K562 (cell line): ENCODE results near the gene KCNJ10. TPM values are rescaled to one million over a fixed set of nuclear protein-coding genes. Genes with fewer than 3 reads are reported as not detected.
A peak's percentile ranks its signal among the peaks of the same experiment; 100 is the strongest.

ENCODE experiments used
- ATAC-seq: fragments of 200-7000 bp; cut with Tn5 transposase; 3 replicates; pipeline ENCODE4 v1.9.1; 2020; ENCODE audit warnings: moderate library complexity
- BruUV-seq: library from RNA; stranded (reverse); fragments of 400-500 nt; replicated peaks from 2 replicates; lab custom pipeline; 2021; lab: Mats Ljungman, UMichigan
- CTCF ChIA-PET: fragments of 300-600 bp; formaldehyde crosslinking; extraction: SDS; loops from one replicate; lab custom pipeline; 2021; ENCODE audit warnings: low intra/inter-chr PET ratio; lab: Yijun Ruan, JAX
- POLR2A ChIA-PET: fragments of 300-600, 350-650 bp; sonication (Branson Sonifier 250); formaldehyde crosslinking; extraction: SDS; loops from one replicate; lab custom pipeline; 2021; ENCODE audit warnings: antibody characterized with exemption, inconsistent platforms; lab: Yijun Ruan, JAX
- DNase-seq, 4 experiments: peaks; one replicate each; pipeline versions ENCODE4 v3.0.0 to v3.0.0-alpha.2; 2011 to 2018; ENCODE audit warnings: low spot score in 3 of 4, mixed read lengths in 3 of 4; ENCODE audit errors: extremely low read depth in 1 of 4
- FAIRE-seq: peaks from 2 replicates; lab custom pipeline; 2011; peaks lifted over from hg19 to GRCh38; lab: Jason Lieb, UNC
- H2AFZ ChIP-seq: 2 replicates; pipeline ENCODE4 v1.6.0; 2011; ENCODE audit warnings: low read depth, low read length, control low read depth, inconsistent platforms
- H3K27ac ChIP-seq: fragments of 200-600 bp; 3 replicates; pipeline ENCODE4 v1.8.0; 2011; ENCODE audit warnings: low read depth, mild to moderate bottlenecking, control low read depth, inconsistent platforms, low read length, moderate library complexity, mixed read lengths; ENCODE audit errors: extremely low read depth
- H3K27me3 ChIP-seq, 2 experiments: fragments of 300-600 bp in 1 of 2; 2 replicates in 1 of 2; 3 replicates in 1 of 2; pipeline versions ENCODE4 v1.6.0 to v1.8.0; 2011; ENCODE audit warnings: inconsistent platforms in 2 of 2, low read length in 2 of 2, mild to moderate bottlenecking in 1 of 2, mixed read lengths in 1 of 2, moderate library complexity in 1 of 2; ENCODE audit not compliant: control insufficient read depth in 2 of 2, insufficient read depth in 2 of 2
- H3K36me3 ChIP-seq: fragments of 300-600 bp; 3 replicates; pipeline ENCODE4 v1.8.0; 2011; ENCODE audit warnings: mild to moderate bottlenecking, low read length, inconsistent platforms; ENCODE audit not compliant: control insufficient read depth, insufficient read depth
- H3K4me1 ChIP-seq, 2 experiments: fragments of 200-600 bp in 1 of 2; replicated peaks in 1 of 2; 2 replicates in 1 of 2; 3 replicates in 1 of 2; pipeline versions ENCODE4 v1.5.1 to v1.8.0; 2011; ENCODE audit warnings: inconsistent platforms in 2 of 2, low read length in 2 of 2, mild to moderate bottlenecking in 1 of 2, mixed read lengths in 1 of 2, moderate library complexity in 1 of 2; ENCODE audit not compliant: control insufficient read depth in 2 of 2, insufficient read depth in 2 of 2
- H3K4me2 ChIP-seq: 2 replicates; pipeline ENCODE4 v1.6.1; 2011; ENCODE audit warnings: low read length, control low read depth, inconsistent platforms, mixed read lengths; ENCODE audit not compliant: insufficient read depth
- H3K4me3 ChIP-seq: fragments of 200-600 bp; sonication (generic), shearing (Covaris generic); 2 replicates; pipeline ENCODE4 v1.5.1; 2016; ENCODE audit warnings: control low read depth, inconsistent platforms
- H3K79me2 ChIP-seq: fragments of 200-600 bp; 3 replicates; pipeline ENCODE4 v1.8.0; 2011; ENCODE audit warnings: low read length, inconsistent platforms; ENCODE audit not compliant: control insufficient read depth, insufficient read depth
- H3K9ac ChIP-seq, 2 experiments: 2 replicates each; pipeline versions ENCODE4 v1.6.0 to v1.6.1; 2011; ENCODE audit warnings: low read depth in 2 of 2, low read length in 2 of 2, control low read depth in 1 of 2, inconsistent platforms in 1 of 2, mild to moderate bottlenecking in 1 of 2, mixed read lengths in 1 of 2; ENCODE audit not compliant: insufficient read depth in 1 of 2
- H3K9me1 ChIP-seq: one replicate; pipeline ENCODE4 v1.6.0; 2011; ENCODE audit warnings: inconsistent platforms, mild to moderate bottlenecking, low read length, moderate library complexity; ENCODE audit not compliant: control insufficient read depth, insufficient read depth
- H3K9me3 ChIP-seq: replicated peaks from 2 replicates; pipeline ENCODE4 v1.5.1; 2011; ENCODE audit warnings: low read depth, low read length, inconsistent platforms; ENCODE audit not compliant: control insufficient read depth, insufficient read depth
- H4K20me1 ChIP-seq: replicated peaks from 2 replicates; pipeline ENCODE4 v1.6.1; 2011; ENCODE audit warnings: low read length, inconsistent platforms, mixed read lengths; ENCODE audit not compliant: control insufficient read depth, insufficient read depth
- WGBS: fragments of 100-300 bp; shearing (Covaris generic); methylation state at CpG from one replicate; pipeline ENCODE4 v1.1.6; 2016; ENCODE audit warnings: low coverage, mixed read lengths; ENCODE audit not compliant: insufficient coverage; ENCODE audit errors: missing lambda C conversion rate; 5-methylcytosine and 5-hydroxymethylcytosine counted together
- in situ Hi-C: fragments of 300-500 bp; cut with MboI; formaldehyde crosslinking; loops from 4 replicates; pipeline ENCODE4 v1.15.0; 2018; ENCODE audit warnings: inconsistent platforms, mixed read lengths
- intact Hi-C: fragments of 100-400 bp; cut with micrococcal nuclease; formaldehyde crosslinking; loops from 2 replicates; pipeline ENCODE4 v1.14.2; 2022
- polyA plus RNA-seq, 8 experiments: library from polyadenylated mRNA; depleted of rRNA in 4 of 8; stranded (reverse) in 5 of 8; unstranded in 3 of 8; fragments of >200 nt; fragmentation: Nextera tagmentation in 2 of 8; fragmentation: Illumina TruSeq in 1 of 8; extraction: Ambion mirVana in 2 of 8; extraction: Trizol in 1 of 8; gene quantifications; 2 replicates each; pipeline versions ENCODE4 v1.2.1 to v1.2.3, GENCODE V29; 2011 to 2014; ENCODE audit warnings: inconsistent platforms in 1 of 8, missing spikeins in 1 of 8
- total RNA-seq, 7 experiments: library from RNA; depleted of rRNA in 6 of 7; stranded (reverse); fragments of >200 nt in 6 of 7; fragmentation: Illumina TruSeq in 2 of 7; extraction: Trizol in 2 of 7; gene quantifications; 2 replicates each; pipeline versions ENCODE4 v1.2.1 to v1.2.3, GENCODE V29; 2011 to 2021; ENCODE audit warnings: low replicate concordance in 1 of 7
- TF ChIP-seq, protein P1 (sequence below), 3 experiments: IDR thresholded peaks in 2 of 3; conservative IDR thresholded peaks in 1 of 3; 2 replicates each; pipeline ENCODE4 v1.5.1; 2011 to 2012; ENCODE audit warnings: low read length in 3 of 3, mild to moderate bottlenecking in 3 of 3, control low read depth in 2 of 3, improper control_type of control experiment in 1 of 3, inconsistent platforms in 1 of 3, low read depth in 1 of 3, mixed read lengths in 1 of 3, moderate library complexity in 1 of 3; ENCODE audit not compliant: insufficient read depth in 2 of 3
- TF ChIP-seq, protein P2 (sequence below): fragments of 450-650 bp; IDR thresholded peaks from 2 replicates; pipeline ENCODE4 v1.6.1; 2018; ENCODE audit not compliant: partially characterized antibody

KCNJ10 gene
- total and polyA plus RNA-seq, 9 of the 15 experiments (the other 6 are each of a cell fraction or from before 2014, with no cell fraction given) = 0.06 to 0.11 TPM; not detected in 7

GRCh38 chr1:160096274-160097116 lies 26.5 kb upstream of the KCNJ10 start:
- Histone ChIP-seq H3K9me3 (no peaks in the 10 kb centered on the region), H3K9ac (peak overlapping the region in 1 of 2 experiments; percentile 37; a peak in 1 of 4 replicates), H4K20me1 (peaks cover 4% of the 10 kb centered on the region; the same call in 1 of the 2 replicates), H3K4me1 (peaks cover 14 to 42% of the 10 kb centered on the region in 2 experiments; a peak in 4 of 5 replicates), H3K4me2 (no peak overlapping the region), H3K36me3 (no peaks in the 10 kb centered on the region), H3K79me2 (no peaks in the 10 kb centered on the region), H2AFZ (no peak overlapping the region), H3K27me3 (no peaks in the 10 kb centered on the region), H3K27ac (no peak overlapping the region), H3K9me1 (no peaks in the 10 kb centered on the region), H3K4me3 (no peak overlapping the region)
- DNase-seq (no peak), FAIRE-seq (peak; percentile 23), ATAC-seq (no peak)
- POLR2A ChIA-PET = interaction anchor here (0.7 to 1.2 kb wide), 7 partner anchors 11 to 283 kb away, joined by 3 to 4 read pairs (median 3); no protein-coding TSS in a partner anchor
- TF ChIP-seq, protein P1, sequence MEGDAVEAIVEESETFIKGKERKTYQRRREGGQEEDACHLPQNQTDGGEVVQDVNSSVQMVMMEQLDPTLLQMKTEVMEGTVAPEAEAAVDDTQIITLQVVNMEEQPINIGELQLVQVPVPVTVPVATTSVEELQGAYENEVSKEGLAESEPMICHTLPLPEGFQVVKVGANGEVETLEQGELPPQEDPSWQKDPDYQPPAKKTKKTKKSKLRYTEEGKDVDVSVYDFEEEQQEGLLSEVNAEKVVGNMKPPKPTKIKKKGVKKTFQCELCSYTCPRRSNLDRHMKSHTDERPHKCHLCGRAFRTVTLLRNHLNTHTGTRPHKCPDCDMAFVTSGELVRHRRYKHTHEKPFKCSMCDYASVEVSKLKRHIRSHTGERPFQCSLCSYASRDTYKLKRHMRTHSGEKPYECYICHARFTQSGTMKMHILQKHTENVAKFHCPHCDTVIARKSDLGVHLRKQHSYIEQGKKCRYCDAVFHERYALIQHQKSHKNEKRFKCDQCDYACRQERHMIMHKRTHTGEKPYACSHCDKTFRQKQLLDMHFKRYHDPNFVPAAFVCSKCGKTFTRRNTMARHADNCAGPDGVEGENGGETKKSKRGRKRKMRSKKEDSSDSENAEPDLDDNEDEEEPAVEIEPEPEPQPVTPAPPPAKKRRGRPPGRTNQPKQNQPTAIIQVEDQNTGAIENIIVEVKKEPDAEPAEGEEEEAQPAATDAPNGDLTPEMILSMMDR (IDR thresholded peaks at IDR 0.05 in 2 of 3, conservative IDR thresholded peaks at IDR 0.05 in 1 of 3; ENCODE audit: insufficient read depth in 2 of 3, low read depth in 1 of 3, low read length in 3 of 3) = no peak
- TF ChIP-seq, protein P2, sequence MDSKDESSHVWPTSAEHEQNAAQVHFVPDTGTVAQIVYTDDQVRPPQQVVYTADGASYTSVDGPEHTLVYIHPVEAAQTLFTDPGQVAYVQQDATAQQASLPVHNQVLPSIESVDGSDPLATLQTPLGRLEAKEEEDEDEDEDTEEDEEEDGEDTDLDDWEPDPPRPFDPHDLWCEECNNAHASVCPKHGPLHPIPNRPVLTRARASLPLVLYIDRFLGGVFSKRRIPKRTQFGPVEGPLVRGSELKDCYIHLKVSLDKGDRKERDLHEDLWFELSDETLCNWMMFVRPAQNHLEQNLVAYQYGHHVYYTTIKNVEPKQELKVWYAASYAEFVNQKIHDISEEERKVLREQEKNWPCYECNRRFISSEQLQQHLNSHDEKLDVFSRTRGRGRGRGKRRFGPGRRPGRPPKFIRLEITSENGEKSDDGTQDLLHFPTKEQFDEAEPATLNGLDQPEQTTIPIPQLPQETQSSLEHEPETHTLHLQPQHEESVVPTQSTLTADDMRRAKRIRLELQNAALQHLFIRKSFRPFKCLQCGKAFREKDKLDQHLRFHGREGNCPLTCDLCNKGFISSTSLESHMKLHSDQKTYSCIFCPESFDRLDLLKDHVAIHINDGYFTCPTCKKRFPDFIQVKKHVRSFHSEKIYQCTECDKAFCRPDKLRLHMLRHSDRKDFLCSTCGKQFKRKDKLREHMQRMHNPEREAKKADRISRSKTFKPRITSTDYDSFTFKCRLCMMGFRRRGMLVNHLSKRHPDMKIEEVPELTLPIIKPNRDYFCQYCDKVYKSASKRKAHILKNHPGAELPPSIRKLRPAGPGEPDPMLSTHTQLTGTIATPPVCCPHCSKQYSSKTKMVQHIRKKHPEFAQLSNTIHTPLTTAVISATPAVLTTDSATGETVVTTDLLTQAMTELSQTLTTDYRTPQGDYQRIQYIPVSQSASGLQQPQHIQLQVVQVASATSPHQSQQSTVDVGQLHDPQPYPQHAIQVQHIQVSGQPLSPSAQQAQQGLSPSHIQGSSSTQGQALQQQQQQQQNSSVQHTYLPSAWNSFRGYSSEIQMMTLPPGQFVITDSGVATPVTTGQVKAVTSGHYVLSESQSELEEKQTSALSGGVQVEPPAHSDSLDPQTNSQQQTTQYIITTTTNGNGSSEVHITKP = peak; percentile 40
- intact Hi-C loops = no loop called here
- BruUV-seq = no TSS peak
- CTCF ChIA-PET = no interaction called here
- 55% methylated on average over 3 of the region's 4 CpGs for WGBS
- in situ Hi-C loops = no loop called here
